ENCODE measurements around the gene NCOA4. TPM values are rescaled to one million over a fixed set of nuclear protein-coding genes. Genes with fewer than 3 reads are reported as not detected.

The NCOA4 gene
- total RNA-seq, 4 donors from 2014 or later, result 122 to 161 (median 141) TPM

DNA sequence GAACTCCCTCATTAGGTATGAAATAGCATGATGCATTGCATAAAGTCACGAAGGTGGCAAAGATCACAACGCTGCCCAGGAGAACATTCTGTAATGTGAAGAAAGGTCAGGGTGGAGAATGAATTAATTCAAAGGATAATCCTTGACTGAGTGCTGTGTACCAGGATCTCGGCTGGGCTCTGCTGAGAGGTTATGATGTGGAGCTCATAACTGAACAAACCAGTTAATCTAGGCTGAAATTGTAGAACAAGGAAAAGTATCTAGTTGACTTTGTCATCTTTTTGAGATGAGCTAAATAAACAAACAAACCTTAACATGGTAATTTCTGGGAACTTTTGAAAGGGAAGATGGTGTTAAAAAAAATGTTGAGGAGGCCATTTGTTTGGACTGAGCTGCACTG is 9.6 kb upstream of the NCOA4 start:
- TF ChIP-seq, protein P1, sequence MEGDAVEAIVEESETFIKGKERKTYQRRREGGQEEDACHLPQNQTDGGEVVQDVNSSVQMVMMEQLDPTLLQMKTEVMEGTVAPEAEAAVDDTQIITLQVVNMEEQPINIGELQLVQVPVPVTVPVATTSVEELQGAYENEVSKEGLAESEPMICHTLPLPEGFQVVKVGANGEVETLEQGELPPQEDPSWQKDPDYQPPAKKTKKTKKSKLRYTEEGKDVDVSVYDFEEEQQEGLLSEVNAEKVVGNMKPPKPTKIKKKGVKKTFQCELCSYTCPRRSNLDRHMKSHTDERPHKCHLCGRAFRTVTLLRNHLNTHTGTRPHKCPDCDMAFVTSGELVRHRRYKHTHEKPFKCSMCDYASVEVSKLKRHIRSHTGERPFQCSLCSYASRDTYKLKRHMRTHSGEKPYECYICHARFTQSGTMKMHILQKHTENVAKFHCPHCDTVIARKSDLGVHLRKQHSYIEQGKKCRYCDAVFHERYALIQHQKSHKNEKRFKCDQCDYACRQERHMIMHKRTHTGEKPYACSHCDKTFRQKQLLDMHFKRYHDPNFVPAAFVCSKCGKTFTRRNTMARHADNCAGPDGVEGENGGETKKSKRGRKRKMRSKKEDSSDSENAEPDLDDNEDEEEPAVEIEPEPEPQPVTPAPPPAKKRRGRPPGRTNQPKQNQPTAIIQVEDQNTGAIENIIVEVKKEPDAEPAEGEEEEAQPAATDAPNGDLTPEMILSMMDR (IDR thresholded peaks at IDR 0.05), result no peak
- TF ChIP-seq POLR2A (IDR thresholded peaks at IDR 0.05), result no peak
- Histone ChIP-seq H3K27me3 (peaks cover 0 to 5% (median 0%) of the 10 kb centered on the region in 4 donors), H3K9me3 (no peaks in the 10 kb centered on the region), H3K4me1 (peaks cover 0 to 41% (median 15%) of the 10 kb centered on the region in 3 donors), H3K27ac (peak overlapping the region in 3 of 4 donors; percentile 15 to 65 (median 65)), H3K4me3 (no peak overlapping the region), H3K36me3 (no peaks in the 10 kb centered on the region)
- WGBS, 2 donors, result 49 to 61% methylated on average over 3 of the region's 3 CpGs
- intact Hi-C loops (cut with DNase I), result no loop called here
- no peak for DNase-seq

DNA sequence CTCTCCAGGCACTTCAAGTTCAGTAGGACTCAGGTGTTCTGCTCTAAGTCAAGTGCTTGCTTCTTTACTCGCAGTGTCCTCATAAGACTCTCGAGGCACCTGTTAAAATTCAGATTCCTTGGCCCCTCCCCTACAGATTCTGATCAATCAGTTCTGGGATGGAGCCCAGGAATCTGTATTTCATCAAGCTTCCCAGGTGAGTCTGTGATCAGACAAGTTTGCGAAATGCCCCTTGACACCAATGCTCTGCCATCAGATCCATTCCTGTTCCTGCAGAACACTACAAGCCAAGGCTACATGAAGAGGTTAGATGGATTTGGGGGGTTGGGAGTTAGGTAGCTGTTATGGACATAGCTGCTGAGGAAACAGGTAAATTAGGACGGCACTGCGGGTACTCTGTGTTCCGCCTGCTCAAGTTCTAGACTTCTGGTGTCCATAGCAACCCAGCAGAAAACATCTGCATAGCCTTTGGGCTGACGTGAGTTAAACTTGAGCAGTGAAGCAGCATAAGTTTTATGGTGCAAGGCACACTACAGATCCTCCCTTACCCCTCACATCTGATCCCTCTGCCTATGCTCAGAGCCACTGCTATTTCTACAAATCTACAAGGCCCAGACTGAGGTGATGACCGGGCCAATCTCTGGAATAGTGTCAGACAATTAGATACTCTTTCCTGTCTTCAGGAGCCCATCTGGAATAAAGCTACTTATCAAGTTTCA is 6.8 kb upstream of the NCOA4 start:
- Histone ChIP-seq H3K36me3 (no peaks in the 10 kb centered on the region), H3K9me3 (no peaks in the 10 kb centered on the region), H3K4me3 (no peak overlapping the region), H3K4me1 (peaks cover 0 to 42% (median 18%) of the 10 kb centered on the region in 3 donors), H3K27me3 (no peaks in the 10 kb centered on the region), H3K27ac (no peak overlapping the region)
- intact Hi-C loops (cut with DNase I), result no loop called here
- no peak for DNase-seq
- TF ChIP-seq, protein P1 (IDR thresholded peaks at IDR 0.05), result no peak
- TF ChIP-seq POLR2A (IDR thresholded peaks at IDR 0.05), result no peak
- 89 to 90% methylated on average over 8 of the region's 8 CpGs for WGBS, 2 donors

DNA sequence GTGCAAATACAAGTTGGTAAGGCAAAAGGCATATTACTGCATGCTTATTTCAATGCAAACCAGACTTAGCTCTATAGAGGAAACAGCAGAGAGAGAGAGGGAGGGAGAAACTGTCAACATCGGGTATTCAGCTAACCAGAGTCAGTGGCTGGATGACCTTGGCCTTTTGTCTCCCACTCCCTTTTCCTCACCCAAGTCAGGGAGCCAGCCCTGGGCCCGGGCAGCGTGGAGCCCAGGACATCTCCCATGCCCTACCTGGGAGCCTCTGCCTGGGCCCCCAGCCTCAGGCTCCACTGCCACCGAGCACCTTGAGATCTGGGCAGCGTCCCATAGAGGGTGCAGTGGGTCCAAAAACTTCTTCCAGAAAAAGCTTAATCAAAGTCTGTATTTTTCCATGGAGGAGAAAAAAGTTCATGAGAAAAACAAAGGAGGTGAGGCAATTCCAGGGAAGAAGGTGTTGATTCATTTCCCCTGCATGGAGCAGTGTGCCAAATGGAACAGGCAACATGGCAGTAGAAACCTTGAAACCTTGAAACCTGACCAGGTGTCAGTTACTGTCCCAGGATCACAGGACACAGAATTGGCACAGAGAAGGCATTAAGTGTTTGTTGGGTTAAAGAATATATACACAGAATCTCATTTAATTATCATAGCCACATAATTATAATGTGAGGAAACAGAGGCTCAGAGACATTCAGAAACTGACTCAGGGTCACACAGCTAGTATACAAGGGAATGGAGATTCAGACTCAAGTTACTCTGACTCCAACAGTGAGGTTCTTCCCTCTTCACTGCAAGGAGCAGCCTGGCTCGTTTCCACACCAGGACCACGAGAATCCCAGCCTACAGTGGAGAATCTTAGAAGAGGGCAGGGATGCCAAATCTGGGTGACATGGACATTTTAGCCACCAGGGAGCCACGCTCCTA is 5.8 kb upstream of the NCOA4 start:
- peaks cover 0 to 39% (median 18%) of the 10 kb centered on the region in 3 donors for H3K4me1 ChIP-seq
- no peak overlapping the region for H3K4me3 ChIP-seq
- WGBS, 2 donors, result 45 to 50% methylated on average over 5 of the region's 8 CpGs
- H3K9me3 ChIP-seq, result no peaks in the 10 kb centered on the region
- H3K36me3 ChIP-seq, result no peaks in the 10 kb centered on the region
- DNase-seq, result no peak
- peak overlapping the region in 1 of 4 donors; percentile 66 for H3K27ac ChIP-seq
- no peak for TF ChIP-seq POLR2A (IDR thresholded peaks at IDR 0.05)
- TF ChIP-seq, protein P1 (IDR thresholded peaks at IDR 0.05), result peak in 2 of 6 experiments; percentile 4 to 7
- H3K27me3 ChIP-seq, result no peaks in the 10 kb centered on the region
- intact Hi-C loops (cut with DNase I), result no loop called here

DNA sequence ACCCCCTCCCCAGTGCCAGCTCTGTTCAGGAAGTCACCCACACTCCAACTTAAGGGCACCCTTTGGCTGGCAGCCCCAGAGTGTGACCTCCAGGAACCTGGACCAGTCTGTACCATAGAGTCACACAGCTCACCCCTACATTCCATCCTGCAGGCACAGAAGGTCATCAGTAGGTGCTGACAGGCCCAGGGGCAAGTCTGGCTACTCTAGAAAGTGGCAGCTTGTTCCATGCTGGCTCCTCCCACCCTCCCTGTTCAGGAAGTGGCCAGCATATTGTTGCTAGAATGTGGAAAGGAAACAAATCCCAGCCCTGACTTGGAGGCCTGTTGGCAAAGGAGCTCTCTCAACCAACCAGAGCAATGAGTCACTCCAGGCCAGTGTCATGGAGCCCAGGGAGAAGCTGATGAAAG is 3.2 kb upstream of the NCOA4 start:
- intact Hi-C loops (cut with DNase I), result no loop called here
- TF ChIP-seq, protein P1 (IDR thresholded peaks at IDR 0.05), result no peak
- TF ChIP-seq POLR2A (IDR thresholded peaks at IDR 0.05), result no peak
- no peaks in the 10 kb centered on the region for H3K36me3 ChIP-seq
- H3K27me3 ChIP-seq, result no peaks in the 10 kb centered on the region
- H3K9me3 ChIP-seq, result no peaks in the 10 kb centered on the region
- peak overlapping the region in 2 of 4 donors; percentile 5 to 38 for H3K27ac ChIP-seq
- no peak for DNase-seq
- peaks cover 16 to 37% (median 26%) of the 10 kb centered on the region in 3 donors for H3K4me1 ChIP-seq
- no peak overlapping the region for H3K4me3 ChIP-seq

Measured in esophagus squamous epithelium (tissue), 5 donors.